Right atrium auricular region (tissue), 2 donors: ENCODE measurements around the gene RBM8A. TPM values are rescaled to one million over a fixed set of nuclear protein-coding genes. Genes with fewer than 3 reads are reported as not detected.

Source experiments
- DNase-seq: peaks from one replicate; pipeline ENCODE4 v3.0.0-alpha.2; 2019; ENCODE audit warnings: low spot score
- H3K27ac ChIP-seq, 2 donors: fragments of 200-600 bp; sonication (generic); 1 replicate in 1 of 2; 2 replicates in 1 of 2; pipeline ENCODE4 v1.5.1; 2016 to 2019
- H3K27me3 ChIP-seq, 2 donors: fragments of 200-600 bp; sonication (generic); one replicate each; pipeline versions ENCODE4 v1.5.1 to v1.6.0; 2017 to 2019
- H3K36me3 ChIP-seq: fragments of 200-600 bp; sonication (generic); one replicate; pipeline ENCODE4 v1.5.1; 2016
- H3K4me1 ChIP-seq, 2 donors: fragments of 200-600 bp; sonication (generic); one replicate each; pipeline versions ENCODE4 v1.5.1 to v1.6.0; 2017 to 2019
- H3K4me3 ChIP-seq, 2 donors: fragments of 200-600 bp; sonication (generic); 1 replicate in 1 of 2; 2 replicates in 1 of 2; pipeline ENCODE4 v1.5.1; 2017 to 2019; ENCODE audit warnings: mild to moderate bottlenecking in 1 of 2, moderate library complexity in 1 of 2
- H3K9me3 ChIP-seq, 2 donors: fragments of 200-600 bp; sonication (generic); one replicate each; pipeline ENCODE4 v1.5.1; 2019
- CTCF ChIP-seq, 2 donors: fragments of 200-600 bp; sonication (generic); IDR thresholded peaks; one replicate each; pipeline ENCODE4 v1.5.1; 2019; ENCODE audit warnings: antibody characterized with exemption in 2 of 2
- total RNA-seq, 2 donors: library from RNA; depleted of rRNA; stranded (reverse); fragments of >200 nt; gene quantifications; one replicate each; pipeline ENCODE4 v1.1.0, GENCODE V29; 2016

Gene RBM8A
- total RNA-seq, 2 donors from 2014 or later, result 75.2 to 91.1 TPM

GRCh38 chr1:145887631-145888030, 39.7 kb downstream of the RBM8A start:
- H3K36me3 ChIP-seq, result no peaks in the 10 kb centered on the region
- H3K4me1 ChIP-seq, result peaks cover 0 to 34% of the 10 kb centered on the region in 2 donors
- no peak for TF ChIP-seq CTCF (IDR thresholded peaks at IDR 0.05)
- no peak overlapping the region for H3K27ac ChIP-seq
- H3K9me3 ChIP-seq, result no peaks in the 10 kb centered on the region
- DNase-seq, result no peak
- no peaks in the 10 kb centered on the region for H3K27me3 ChIP-seq
- H3K4me3 ChIP-seq, result no peak overlapping the region

- Histone ChIP-seq H3K4me3 (peak overlapping the region in 1 of 2 donors; percentile 65), H3K27ac (peak overlapping the region in 1 of 2 donors; percentile 48), H3K36me3 (no peaks in the 10 kb centered on the region), H3K9me3 (no peaks in the 10 kb centered on the region), H3K4me1 (peaks cover 0 to 26% of the 10 kb centered on the region in 2 donors), H3K27me3 (no peaks in the 10 kb centered on the region)
- no peak for TF ChIP-seq CTCF (IDR thresholded peaks at IDR 0.05)
- DNase-seq, result no peak
Observed at GRCh38 chr1:145886816-145887215, 40.5 kb downstream of the RBM8A start.

GRCh38 chr1:145886390-145886789, 40.9 kb downstream of the RBM8A start:
- Histone ChIP-seq H3K27ac (peak overlapping the region in 1 of 2 donors; percentile 48), H3K27me3 (no peaks in the 10 kb centered on the region), H3K4me1 (peaks cover 0 to 22% of the 10 kb centered on the region in 2 donors), H3K4me3 (peak overlapping the region; percentile 41 to 65), H3K9me3 (no peaks in the 10 kb centered on the region), H3K36me3 (no peaks in the 10 kb centered on the region)
- TF ChIP-seq CTCF (IDR thresholded peaks at IDR 0.05), result no peak
- DNase-seq, result no peak

GRCh38 chr1:145885738-145886287, 41.5 kb downstream of the RBM8A start, which contains the start of gene ANKRD35:
Gene ANKRD35 (minus strand): TSS chr1:145885866. CDS start chr1:145885758, 108 bp downstream.
- no peaks in the 10 kb centered on the region for H3K36me3 ChIP-seq
- H3K27me3 ChIP-seq, result no peaks in the 10 kb centered on the region
- DNase-seq, result peak; percentile 86
- no peaks in the 10 kb centered on the region for H3K9me3 ChIP-seq
- peak within 1 kb of the TSS; percentile 41 to 65 for H3K4me3 ChIP-seq
- peak within 1 kb of the TSS in 1 of 2 donors; percentile 48 for H3K27ac ChIP-seq
- TF ChIP-seq CTCF (IDR thresholded peaks at IDR 0.05), result no peak
- peaks cover 0 to 16% of the 10 kb centered on the region in 2 donors for H3K4me1 ChIP-seq

DNA sequence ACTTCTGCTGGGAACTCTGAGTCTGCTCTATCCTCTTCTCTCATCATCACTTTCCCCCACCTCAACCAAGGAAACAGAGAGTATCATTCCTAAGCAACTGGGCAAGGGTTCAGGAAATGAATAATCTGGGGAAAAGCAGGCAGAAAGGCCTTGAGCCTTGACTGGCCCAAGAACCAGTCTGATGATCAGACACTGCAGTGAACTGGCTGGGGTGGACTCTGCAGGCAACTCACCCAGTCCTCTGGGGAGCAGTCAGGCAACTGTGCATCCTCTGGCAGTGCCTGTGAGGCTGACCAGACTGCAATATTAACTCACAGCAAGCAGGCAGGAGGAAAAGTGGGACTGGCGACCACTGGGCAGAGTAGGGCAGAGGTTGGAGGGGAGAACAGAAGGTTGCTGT, 42.6 kb downstream of the RBM8A start:
- Histone ChIP-seq H3K27ac (no peak overlapping the region), H3K27me3 (no peaks in the 10 kb centered on the region), H3K9me3 (no peaks in the 10 kb centered on the region), H3K36me3 (no peaks in the 10 kb centered on the region), H3K4me3 (no peak overlapping the region), H3K4me1 (peaks cover 0 to 13% of the 10 kb centered on the region in 2 donors)
- no peak for DNase-seq
- no peak for TF ChIP-seq CTCF (IDR thresholded peaks at IDR 0.05)

GRCh38 chr1:145879775-145880174, 47.5 kb downstream of the RBM8A start:
- Histone ChIP-seq H3K4me1 (no peaks in the 10 kb centered on the region), H3K27ac (no peak overlapping the region), H3K4me3 (no peak overlapping the region), H3K27me3 (no peaks in the 10 kb centered on the region), H3K36me3 (no peaks in the 10 kb centered on the region), H3K9me3 (no peaks in the 10 kb centered on the region)
- TF ChIP-seq CTCF (IDR thresholded peaks at IDR 0.05), result no peak
- no peak for DNase-seq
